CD4-positive, CD25-positive, alpha-beta regulatory T cell (primary cell): ENCODE measurements around the gene OTOGL. TPM values are rescaled to one million over a fixed set of nuclear protein-coding genes. Genes with fewer than 3 reads are reported as not detected.
"Not testable (repeated sequence)": the region's sequence is repeated elsewhere in the genome, so short reads cannot be mapped to it uniquely, and the experiment has no call there.

Experiments used
- ATAC-seq, 2 donors: fragments of 150-1000 bp; cut with Tn5 transposase; one replicate each; pipeline ENCODE4 v1.10.0; 2021; ENCODE audit warnings: low read depth in 2 of 2, moderate number of reproducible peaks in 2 of 2, moderate library complexity in 1 of 2
- DNase-seq, 3 donors: peaks; one replicate each; pipeline versions ENCODE4 v3.0.0 to v3.0.0-alpha.2; 2012 to 2022; ENCODE audit warnings: mixed read lengths in 1 of 3
- H3K27ac ChIP-seq: one replicate; pipeline ENCODE4 v1.7.0; 2013; ENCODE audit warnings: mild to moderate bottlenecking, low read length; ENCODE audit not compliant: insufficient read depth, poor library complexity, severe bottlenecking
- H3K27me3 ChIP-seq: one replicate; pipeline ENCODE4 v1.7.0; 2013; ENCODE audit warnings: low read length; ENCODE audit not compliant: control insufficient read depth, insufficient read depth
- H3K36me3 ChIP-seq: one replicate; pipeline ENCODE4 v1.7.0; 2013; ENCODE audit warnings: mild to moderate bottlenecking, low read length, moderate library complexity; ENCODE audit not compliant: control insufficient read depth, insufficient read depth
- H3K4me1 ChIP-seq: 2 replicates; pipeline ENCODE4 v1.7.0; 2013; ENCODE audit warnings: mild to moderate bottlenecking, low read length; ENCODE audit not compliant: insufficient read depth, control insufficient read depth, poor library complexity, severe bottlenecking
- H3K4me3 ChIP-seq: one replicate; pipeline ENCODE4 v1.7.0; 2013; ENCODE audit warnings: low read depth, mild to moderate bottlenecking, low read length, moderate library complexity
- H3K9me3 ChIP-seq, 2 experiments: 1 replicate in 1 of 2; 2 replicates in 1 of 2; pipeline ENCODE4 v1.7.0; 2013; ENCODE audit warnings: low read length in 2 of 2, mild to moderate bottlenecking in 1 of 2, moderate library complexity in 1 of 2; ENCODE audit not compliant: control insufficient read depth in 2 of 2
- H3K27ac Mint-ChIP-seq, 3 donors: one replicate each; pipeline ENCODE4 v1.8.0; 2020 to 2022; ENCODE audit warnings: mild to moderate bottlenecking in 3 of 3, mixed read lengths in 3 of 3, moderate library complexity in 2 of 3
- H3K27me3 Mint-ChIP-seq: one replicate; pipeline ENCODE4 v1.8.0; 2022; ENCODE audit warnings: mild to moderate bottlenecking, mixed read lengths
- H3K36me3 Mint-ChIP-seq: one replicate; pipeline ENCODE4 v1.8.0; 2020; ENCODE audit warnings: mixed read lengths
- H3K4me1 Mint-ChIP-seq, 4 donors: one replicate each; pipeline ENCODE4 v1.8.0; 2020 to 2022; ENCODE audit warnings: mixed read lengths in 4 of 4, mild to moderate bottlenecking in 1 of 4
- H3K4me3 Mint-ChIP-seq, 4 donors: one replicate each; pipeline ENCODE4 v1.8.0; 2020 to 2022; ENCODE audit warnings: mild to moderate bottlenecking in 4 of 4, mixed read lengths in 4 of 4, moderate library complexity in 3 of 4
- H3K9me3 Mint-ChIP-seq, 7 donors: one replicate each; pipeline ENCODE4 v1.8.0; 2020 to 2022; ENCODE audit warnings: mixed read lengths in 7 of 7, mild to moderate bottlenecking in 3 of 7, moderate library complexity in 2 of 7
- polyA plus RNA-seq, 4 donors: library from polyadenylated mRNA; unstranded; fragments of 300-500 nt; fragmentation: Illumina TruSeq; gene quantifications; one replicate each; pipeline ENCODE4 v1.2.3, GENCODE V29; 2021
- total RNA-seq: library from RNA; stranded (reverse); gene quantifications from one replicate; pipeline ENCODE4 v1.2.3, GENCODE V29; 2022

OTOGL gene
- total and polyA plus RNA-seq, 5 donors from 2014 or later: not detected

DNA sequence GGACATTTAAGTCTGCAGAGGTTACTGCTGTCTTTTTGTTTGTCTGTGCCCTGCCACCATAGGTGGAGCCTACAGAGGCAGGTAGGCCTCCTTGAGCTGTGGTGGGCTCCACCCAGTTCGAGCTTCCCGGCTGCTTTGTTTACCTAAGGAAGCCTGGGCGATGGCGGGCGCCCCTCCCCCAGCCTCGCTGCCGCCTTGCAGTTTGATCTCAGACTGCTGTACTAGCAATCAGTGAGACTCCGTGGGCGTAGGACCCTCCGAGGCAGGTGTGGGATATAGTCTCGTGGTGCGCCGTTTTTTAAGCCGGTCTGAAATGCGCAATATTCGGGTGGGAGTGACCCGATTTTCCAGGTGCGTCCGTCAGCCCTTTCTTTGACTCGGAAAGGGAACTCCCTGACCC is 150.2 kb downstream of the OTOGL start:
- H3K27ac Mint-ChIP-seq, DNase-seq, H3K4me1 ChIP-seq, H3K9me3 ChIP-seq, H3K4me1 Mint-ChIP-seq, H3K27me3 Mint-ChIP-seq, H3K4me3 Mint-ChIP-seq, ATAC-seq, H3K4me3 ChIP-seq, H3K27me3 ChIP-seq, H3K36me3 Mint-ChIP-seq, H3K9me3 Mint-ChIP-seq, H3K27ac ChIP-seq, H3K36me3 ChIP-seq: not testable (repeated sequence)

DNA sequence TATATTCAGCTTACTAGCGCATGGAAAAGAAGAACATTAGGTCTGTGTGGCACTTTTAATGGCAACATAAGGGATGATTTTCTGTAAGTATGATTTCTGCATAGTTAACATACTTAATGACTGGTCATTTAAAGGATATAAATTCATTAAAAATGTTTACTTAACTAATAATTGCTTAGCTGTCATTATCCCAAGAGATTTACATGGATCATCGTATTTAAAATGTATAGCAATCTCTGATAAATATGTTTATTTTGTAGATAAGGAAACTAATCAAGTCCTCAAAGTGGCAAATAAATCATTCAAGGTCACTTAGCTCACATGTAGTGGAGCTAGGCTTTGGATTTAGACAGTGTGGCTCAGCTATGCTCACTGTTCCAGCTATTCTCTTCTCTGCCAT is 158.6 kb downstream of the OTOGL start:
- ATAC-seq: no peak
- no peaks in the 10 kb centered on the region for H3K9me3 Mint-ChIP-seq
- H3K4me3 Mint-ChIP-seq: no peak overlapping the region

GRCh38 chr12:80260269-80260668 is 160.9 kb downstream of the OTOGL start:
- no peak for ATAC-seq
- H3K27me3 Mint-ChIP-seq: no peaks in the 10 kb centered on the region

More for the DNA sequence above, 158.6 kb downstream of the OTOGL start:
- DNase-seq: no peak
- Histone ChIP-seq H3K9me3 (no peaks in the 10 kb centered on the region), H3K27ac (no peak overlapping the region), H3K4me3 (no peak overlapping the region), H3K36me3 (no peaks in the 10 kb centered on the region), H3K4me1 (no peaks in the 10 kb centered on the region), H3K27me3 (no peaks in the 10 kb centered on the region)
- Mint-ChIP-seq H3K4me1 (no peaks in the 10 kb centered on the region), H3K27ac (no peak overlapping the region), H3K27me3 (no peaks in the 10 kb centered on the region), H3K36me3 (no peaks in the 10 kb centered on the region)

GRCh38 chr12:80261403-80261802 is 162.1 kb downstream of the OTOGL start:
- Histone ChIP-seq H3K9me3 (no peaks in the 10 kb centered on the region), H3K4me1 (no peaks in the 10 kb centered on the region), H3K27ac (no peak overlapping the region), H3K27me3 (no peaks in the 10 kb centered on the region), H3K4me3 (no peak overlapping the region), H3K36me3 (no peaks in the 10 kb centered on the region)
- Mint-ChIP-seq H3K4me3 (no peak overlapping the region), H3K27me3 (no peaks in the 10 kb centered on the region), H3K36me3 (no peaks in the 10 kb centered on the region), H3K27ac (no peak overlapping the region), H3K4me1 (no peaks in the 10 kb centered on the region), H3K9me3 (peaks cover 0 to 1% (median 0%) of the 10 kb centered on the region in 7 donors)
- no peak for DNase-seq
- no peak for ATAC-seq

More at GRCh38 chr12:80260269-80260668, 160.9 kb downstream of the OTOGL start:
- Histone ChIP-seq H3K36me3 (no peaks in the 10 kb centered on the region), H3K4me3 (no peak overlapping the region), H3K4me1 (no peaks in the 10 kb centered on the region), H3K27me3 (no peaks in the 10 kb centered on the region), H3K9me3 (no peaks in the 10 kb centered on the region), H3K27ac (no peak overlapping the region)
- H3K27ac Mint-ChIP-seq: no peak overlapping the region
- no peaks in the 10 kb centered on the region for H3K9me3 Mint-ChIP-seq
- no peak for DNase-seq
- no peak overlapping the region for H3K4me3 Mint-ChIP-seq
- no peaks in the 10 kb centered on the region for H3K36me3 Mint-ChIP-seq
- no peaks in the 10 kb centered on the region for H3K4me1 Mint-ChIP-seq

GRCh38 chr12:80262346-80262745 is 163.0 kb downstream of the OTOGL start:
- Mint-ChIP-seq H3K4me3 (no peak overlapping the region), H3K27me3 (no peaks in the 10 kb centered on the region), H3K4me1 (no peaks in the 10 kb centered on the region), H3K9me3 (peaks cover 0 to 1% (median 0%) of the 10 kb centered on the region in 7 donors), H3K36me3 (no peaks in the 10 kb centered on the region), H3K27ac (no peak overlapping the region)
- ATAC-seq (no peak), DNase-seq (no peak)
- Histone ChIP-seq H3K27ac (no peak overlapping the region), H3K9me3 (no peaks in the 10 kb centered on the region), H3K4me3 (no peak overlapping the region), H3K4me1 (no peaks in the 10 kb centered on the region), H3K36me3 (no peaks in the 10 kb centered on the region), H3K27me3 (no peaks in the 10 kb centered on the region)

GRCh38 chr12:80262771-80263170 is 163.4 kb downstream of the OTOGL start:
- no peaks in the 10 kb centered on the region for H3K36me3 ChIP-seq
- H3K27me3 Mint-ChIP-seq: no peaks in the 10 kb centered on the region
- no peak overlapping the region for H3K27ac Mint-ChIP-seq
- H3K36me3 Mint-ChIP-seq: no peaks in the 10 kb centered on the region
- no peak for DNase-seq
- no peaks in the 10 kb centered on the region for H3K27me3 ChIP-seq
- peaks cover 0 to 1% (median 0%) of the 10 kb centered on the region in 7 donors for H3K9me3 Mint-ChIP-seq
- ATAC-seq: no peak
- H3K4me1 Mint-ChIP-seq: no peaks in the 10 kb centered on the region
- no peak overlapping the region for H3K4me3 ChIP-seq
- H3K27ac ChIP-seq: no peak overlapping the region
- H3K4me1 ChIP-seq: no peaks in the 10 kb centered on the region
- no peaks in the 10 kb centered on the region for H3K9me3 ChIP-seq
- no peak overlapping the region for H3K4me3 Mint-ChIP-seq

DNA sequence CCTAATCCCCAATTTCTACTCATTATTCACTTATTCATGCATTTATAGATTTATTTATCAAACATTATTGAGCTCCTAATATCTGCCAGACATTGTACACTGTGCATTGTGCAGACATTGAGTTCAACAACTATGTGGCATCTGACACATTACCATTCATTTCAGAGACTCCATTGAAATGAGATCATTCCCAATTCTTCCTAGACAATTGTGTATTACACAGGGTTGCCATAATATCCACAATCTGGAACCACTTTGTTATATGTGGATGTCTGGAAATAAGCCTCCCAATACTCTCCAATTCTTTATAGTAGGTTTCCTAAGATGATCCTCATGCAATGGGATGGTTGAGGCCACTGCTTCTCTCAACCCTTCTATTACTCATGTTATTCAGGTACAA is 165.0 kb downstream of the OTOGL start:
- Histone ChIP-seq H3K4me1 (no peaks in the 10 kb centered on the region), H3K4me3 (no peak overlapping the region), H3K9me3 (no peaks in the 10 kb centered on the region), H3K27ac (no peak overlapping the region), H3K27me3 (no peaks in the 10 kb centered on the region), H3K36me3 (no peaks in the 10 kb centered on the region)
- DNase-seq (no peak), ATAC-seq (no peak)
- Mint-ChIP-seq H3K4me3 (no peak overlapping the region), H3K36me3 (no peaks in the 10 kb centered on the region), H3K9me3 (peaks cover 0 to 1% (median 0%) of the 10 kb centered on the region in 7 donors), H3K27me3 (no peaks in the 10 kb centered on the region), H3K27ac (no peak overlapping the region), H3K4me1 (no peaks in the 10 kb centered on the region)

DNA sequence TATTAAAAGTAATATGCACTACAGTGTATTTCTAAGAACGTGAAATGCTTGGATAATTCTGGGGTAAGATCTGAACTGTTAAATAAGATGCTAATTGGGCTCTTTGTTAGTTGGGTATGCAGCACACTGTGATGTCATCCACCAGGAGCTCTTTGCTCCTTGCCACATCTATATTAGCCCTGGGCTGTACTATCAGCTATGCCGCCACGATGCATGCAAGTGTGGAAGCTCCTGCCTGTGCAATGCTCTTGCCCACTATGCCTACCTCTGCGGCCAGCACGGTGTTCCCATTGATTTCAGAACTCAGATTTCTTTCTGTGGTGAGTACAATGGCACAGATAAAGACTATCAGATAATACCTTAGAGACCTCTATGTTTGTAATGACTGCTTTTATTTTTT is 165.6 kb downstream of the OTOGL start:
- no peaks in the 10 kb centered on the region for H3K27me3 Mint-ChIP-seq
- H3K9me3 Mint-ChIP-seq: peaks cover 0 to 1% (median 0%) of the 10 kb centered on the region in 7 donors
- Histone ChIP-seq H3K4me1 (no peaks in the 10 kb centered on the region), H3K36me3 (no peaks in the 10 kb centered on the region), H3K27me3 (no peaks in the 10 kb centered on the region), H3K4me3 (no peak overlapping the region), H3K9me3 (no peaks in the 10 kb centered on the region), H3K27ac (no peak overlapping the region)
- H3K4me3 Mint-ChIP-seq: no peak overlapping the region
- H3K4me1 Mint-ChIP-seq: no peaks in the 10 kb centered on the region
- DNase-seq: no peak
- no peak for ATAC-seq
- H3K36me3 Mint-ChIP-seq: no peaks in the 10 kb centered on the region
- H3K27ac Mint-ChIP-seq: no peak overlapping the region
